ENCODE data around the gene ANKRD60.

The ANKRD60 gene

GRCh38 chr20:58218665-58219341 is 9.7 kb downstream of the ANKRD60 start:
- DNase-seq, result no peak

GRCh38 chr20:58216334-58216733 is 12.1 kb downstream of the ANKRD60 start:
- DNase-seq, result no peak

- no peak for DNase-seq
Measured at GRCh38 chr20:58215116-58215515, 13.3 kb downstream of the ANKRD60 start.

GRCh38 chr20:58214310-58214709 is 14.1 kb downstream of the ANKRD60 start:
- DNase-seq, result no peak

GRCh38 chr20:58213716-58214115 is 14.7 kb downstream of the ANKRD60 start:
- no peak for DNase-seq

- DNase-seq, result no peak
Measured at GRCh38 chr20:58213121-58213520, 15.3 kb downstream of the ANKRD60 start.

GRCh38 chr20:58212636-58213035 is 15.8 kb downstream of the ANKRD60 start:
- no peak for DNase-seq

GRCh38 chr20:58210398-58210747 is 18.1 kb downstream of the ANKRD60 start:
- no peak for DNase-seq

GRCh38 chr20:58209652-58210397 is 18.6 kb downstream of the ANKRD60 start:
- DNase-seq, result peak; percentile 77

GRCh38 chr20:58208944-58209343 is 19.5 kb downstream of the ANKRD60 start:
- no peak for DNase-seq

- no peak for DNase-seq
Measured at GRCh38 chr20:58205850-58206249, 22.6 kb downstream of the ANKRD60 start.

GRCh38 chr20:58202044-58202443 is 26.4 kb downstream of the ANKRD60 start:
- DNase-seq, result no peak

- DNase-seq, result no peak
Measured at GRCh38 chr20:58201616-58202015, 26.8 kb downstream of the ANKRD60 start.

GRCh38 chr20:58199469-58199868 is 29.0 kb downstream of the ANKRD60 start:
- no peak for DNase-seq

GRCh38 chr20:58198901-58199355 is 29.5 kb downstream of the ANKRD60 start:
- DNase-seq, result no peak

- no peak for DNase-seq
Measured at GRCh38 chr20:58198384-58198783, 30.1 kb downstream of the ANKRD60 start.

- DNase-seq, result no peak
Measured at GRCh38 chr20:58197185-58197469, 31.3 kb downstream of the ANKRD60 start.

- DNase-seq, result no peak
Measured at GRCh38 chr20:58196402-58197184, 31.9 kb downstream of the ANKRD60 start.

GRCh38 chr20:58195047-58195446 is 33.4 kb downstream of the ANKRD60 start:
- DNase-seq, result no peak

- DNase-seq, result no peak
Measured at GRCh38 chr20:58194175-58194791, 34.2 kb downstream of the ANKRD60 start.

- DNase-seq, result peak; percentile 19
Measured at GRCh38 chr20:58192567-58192966, 35.9 kb downstream of the ANKRD60 start.

- DNase-seq, result no peak
Measured at GRCh38 chr20:58192065-58192464, 36.4 kb downstream of the ANKRD60 start.

GRCh38 chr20:58188527-58188926 is 39.9 kb downstream of the ANKRD60 start:
- DNase-seq, result no peak
